H9 (cell line): Measurements from ENCODE around the gene P4HA1. TPM values are rescaled to one million over a fixed set of nuclear protein-coding genes. Genes with fewer than 3 reads are reported as not detected.
A peak's percentile ranks its signal among the peaks of the same experiment; 100 is the strongest.

Experiments used
- DNase-seq: peaks from one replicate; pipeline ENCODE4 v3.0.0-alpha.2; 2017
- H2AFZ ChIP-seq: one replicate; pipeline ENCODE4 v1.6.1; 2013; ENCODE audit warnings: mild to moderate bottlenecking, low read length, control low read depth, moderate library complexity
- H2AK5ac ChIP-seq: 2 replicates; pipeline ENCODE4 v1.6.1; 2013; ENCODE audit warnings: low read length, control low read depth, mixed read lengths; ENCODE audit not compliant: insufficient read length
- H2BK120ac ChIP-seq: one replicate; pipeline ENCODE4 v1.6.1; 2013; ENCODE audit warnings: low read depth, mild to moderate bottlenecking, low read length, control low read depth, inconsistent platforms; ENCODE audit not compliant: poor library complexity, severe bottlenecking
- H2BK12ac ChIP-seq: 2 replicates; pipeline ENCODE4 v1.6.1; 2013; ENCODE audit warnings: low read length, control low read depth, mixed read lengths, low read depth; ENCODE audit not compliant: insufficient read length
- H2BK15ac ChIP-seq: 2 replicates; pipeline ENCODE4 v1.6.1; 2013; ENCODE audit warnings: low read depth, low read length, control low read depth
- H2BK20ac ChIP-seq: one replicate; pipeline ENCODE4 v1.6.1; 2013; ENCODE audit warnings: low read depth, mild to moderate bottlenecking, low read length, control low read depth, inconsistent platforms; ENCODE audit not compliant: poor library complexity, severe bottlenecking
- H2BK5ac ChIP-seq: 2 replicates; pipeline ENCODE4 v1.6.1; 2013; ENCODE audit warnings: low read length, control low read depth, mixed read lengths; ENCODE audit not compliant: insufficient read length
- H3K14ac ChIP-seq: 2 replicates; pipeline ENCODE4 v1.6.1; 2013; ENCODE audit warnings: low read length, control low read depth; ENCODE audit not compliant: insufficient read depth
- H3K18ac ChIP-seq: 2 replicates; pipeline ENCODE4 v1.6.1; 2013; ENCODE audit warnings: low read depth, mild to moderate bottlenecking, mixed read lengths, low read length, control low read depth; ENCODE audit not compliant: insufficient read length
- H3K23ac ChIP-seq: 2 replicates; pipeline ENCODE4 v1.6.1; 2013; ENCODE audit warnings: low read length, control low read depth, mixed read lengths, low read depth; ENCODE audit not compliant: insufficient read length
- H3K23me2 ChIP-seq: 2 replicates; pipeline ENCODE4 v1.6.1; 2013; ENCODE audit warnings: low read depth, mild to moderate bottlenecking, mixed read lengths, low read length, control low read depth; ENCODE audit not compliant: insufficient read length, poor library complexity, severe bottlenecking
- H3K27ac ChIP-seq: 2 replicates; pipeline ENCODE4 v1.5.1; 2013; ENCODE audit warnings: low read length, control low read depth, mixed read lengths, low read depth; ENCODE audit not compliant: insufficient read length
- H3K27me3 ChIP-seq: 2 replicates; pipeline ENCODE4 v1.6.1; 2013; ENCODE audit warnings: low read length, control low read depth, inconsistent platforms; ENCODE audit not compliant: insufficient read depth
- H3K4ac ChIP-seq: 2 replicates; pipeline ENCODE4 v1.6.1; 2013; ENCODE audit warnings: low read depth, mild to moderate bottlenecking, control low read depth, inconsistent platforms, low read length, moderate library complexity
- H3K4me1 ChIP-seq: 2 replicates; pipeline ENCODE4 v1.6.1; 2013; ENCODE audit warnings: low read length, control low read depth, inconsistent platforms; ENCODE audit not compliant: insufficient read depth
- H3K4me2 ChIP-seq: 2 replicates; pipeline ENCODE4 v1.6.1; 2013; ENCODE audit warnings: low read length, control low read depth, mixed read lengths; ENCODE audit not compliant: insufficient read length, insufficient read depth
- H3K56ac ChIP-seq: 2 replicates; pipeline ENCODE4 v1.6.1; 2013; ENCODE audit warnings: low read depth, mild to moderate bottlenecking, mixed read lengths, low read length, control low read depth; ENCODE audit not compliant: insufficient read length
- H3K79me1 ChIP-seq: 2 replicates; pipeline ENCODE4 v1.6.1; 2013; ENCODE audit warnings: low read depth, mild to moderate bottlenecking, moderate library complexity, low read length, control low read depth, inconsistent platforms; ENCODE audit not compliant: insufficient read depth, poor library complexity, severe bottlenecking
- H3K79me2 ChIP-seq: 2 replicates; pipeline ENCODE4 v1.6.1; 2013; ENCODE audit warnings: low read length, control low read depth, inconsistent platforms; ENCODE audit not compliant: insufficient read depth
- H3K9ac ChIP-seq: 2 replicates; pipeline ENCODE4 v1.6.1; 2013; ENCODE audit warnings: low read length, control low read depth, mixed read lengths; ENCODE audit not compliant: insufficient read length; ENCODE audit errors: extremely low read depth
- H3K9me3 ChIP-seq: one replicate; pipeline ENCODE4 v1.6.1; 2013; ENCODE audit warnings: low read depth, low read length, inconsistent platforms; ENCODE audit not compliant: control insufficient read depth
- H3T11ph ChIP-seq: one replicate; pipeline ENCODE4 v1.6.1; 2013; ENCODE audit warnings: mild to moderate bottlenecking, low read length, control low read depth, inconsistent platforms
- H4K20me1 ChIP-seq: one replicate; pipeline ENCODE4 v1.6.1; 2013; ENCODE audit not compliant: control insufficient read depth, insufficient read length, insufficient read depth
- H4K5ac ChIP-seq: 2 replicates; pipeline ENCODE4 v1.6.1; 2013; ENCODE audit warnings: low read depth, mild to moderate bottlenecking, mixed read lengths, low read length, control low read depth; ENCODE audit not compliant: insufficient read length
- H4K8ac ChIP-seq: replicated peaks from 2 replicates; pipeline ENCODE4 v1.6.1; 2013; ENCODE audit warnings: low read length, control low read depth, mixed read lengths, low read depth; ENCODE audit not compliant: insufficient read length
- H4K91ac ChIP-seq: 2 replicates; pipeline ENCODE4 v1.6.1; 2013; ENCODE audit warnings: low read depth, mild to moderate bottlenecking, moderate library complexity, mixed read lengths, low read length, control low read depth; ENCODE audit not compliant: insufficient read length
- H3K27ac Mint-ChIP-seq, 3 experiments: 2 replicates in 2 of 3; 3 replicates in 1 of 3; pipeline ENCODE4 v1.8.0; 2020 to 2021; ENCODE audit warnings: mixed read lengths in 3 of 3, mild to moderate bottlenecking in 1 of 3, moderate library complexity in 1 of 3
- H3K27me3 Mint-ChIP-seq: 2 replicates; pipeline ENCODE4 v1.8.0; 2021; ENCODE audit warnings: low read depth, mild to moderate bottlenecking, moderate library complexity, mixed read lengths
- H3K36me3 Mint-ChIP-seq, 3 experiments: 2 replicates in 2 of 3; 3 replicates in 1 of 3; pipeline ENCODE4 v1.8.0; 2020 to 2021; ENCODE audit warnings: low read depth in 3 of 3, mixed read lengths in 3 of 3; ENCODE audit not compliant: insufficient read depth in 1 of 3
- H3K4me1 Mint-ChIP-seq, 2 experiments: 2 replicates each; pipeline ENCODE4 v1.8.0; 2020; ENCODE audit warnings: mixed read lengths in 2 of 2
- H3K4me3 Mint-ChIP-seq, 2 experiments: 2 replicates in 1 of 2; 3 replicates in 1 of 2; pipeline ENCODE4 v1.8.0; 2020 to 2021; ENCODE audit warnings: mild to moderate bottlenecking in 2 of 2, mixed read lengths in 2 of 2, moderate library complexity in 1 of 2
- H3K9me3 Mint-ChIP-seq, 2 experiments: 2 replicates in 1 of 2; 3 replicates in 1 of 2; pipeline ENCODE4 v1.8.0; 2020; ENCODE audit warnings: mild to moderate bottlenecking in 2 of 2, mixed read lengths in 2 of 2, moderate library complexity in 1 of 2
- whole genome bisulfite sequencing: extraction: QIAGEN DNeasy Blood & Tissue Kit; methylation state at CpG from one replicate; pipeline ENCODE4 v1.1.7; 2013; ENCODE audit warnings: missing lambda C conversion rate, low lambda C conversion rate, mixed read lengths; ENCODE audit not compliant: insufficient read length; ENCODE audit errors: extremely low coverage; 5-methylcytosine and 5-hydroxymethylcytosine counted together
- total RNA-seq: library from RNA; stranded (reverse); gene quantifications from 2 replicates; pipeline ENCODE4 v1.2.1, GENCODE V29; 2021
- TF ChIP-seq, protein P1 (sequence below): fragments of 200-600 bp; sonication (generic); conservative IDR thresholded peaks from 3 replicates; pipeline ENCODE4 v1.8.0; 2021; ENCODE audit warnings: antibody characterized with exemption, mild to moderate bottlenecking

P4HA1 gene
- total RNA-seq, 1 experiment from 2014 or later = 48.6 TPM

- peak overlapping the region; percentile 94 to 95 for H3K4me3 Mint-ChIP-seq
- H3K56ac ChIP-seq = no peak overlapping the region
- H2BK120ac ChIP-seq = no peak overlapping the region
- H3K79me1 ChIP-seq = no peaks in the 10 kb centered on the region
- no peak overlapping the region for H2AK5ac ChIP-seq
- no peak overlapping the region for H3K27ac ChIP-seq
- H3T11ph ChIP-seq = no peak overlapping the region
- H3K4me1 ChIP-seq = no peaks in the 10 kb centered on the region
- no peaks in the 10 kb centered on the region for H4K20me1 ChIP-seq
- H3K23ac ChIP-seq = no peak overlapping the region
- H4K5ac ChIP-seq = no peak overlapping the region
- no peaks in the 10 kb centered on the region for H3K36me3 Mint-ChIP-seq
- no peaks in the 10 kb centered on the region for H3K27me3 ChIP-seq
- no peak overlapping the region for H2BK15ac ChIP-seq
- H2BK5ac ChIP-seq = no peak overlapping the region
- no peak overlapping the region for H2BK20ac ChIP-seq
- no peak overlapping the region for H4K91ac ChIP-seq
- no peaks in the 10 kb centered on the region for H3K27me3 Mint-ChIP-seq
- peaks cover 18 to 21% of the 10 kb centered on the region in 2 experiments for H3K4me1 Mint-ChIP-seq
- H3K14ac ChIP-seq = peak overlapping the region; percentile 84; the same call in 1 of the 2 replicates
- WGBS = no CpG with 5 or more reads among the region's 29 CpGs
- no peak overlapping the region for H2AFZ ChIP-seq
- no peak overlapping the region for H3K4ac ChIP-seq
- H3K9me3 Mint-ChIP-seq = no peaks in the 10 kb centered on the region
- peaks cover 7% of the 10 kb centered on the region for H3K23me2 ChIP-seq
- peak overlapping the region; percentile 78 for H3K4me2 ChIP-seq
- H3K27ac Mint-ChIP-seq = peak overlapping the region; percentile 83 to 98 (median 87); a peak in 6 of 7 replicates
- H3K9me3 ChIP-seq = no peaks in the 10 kb centered on the region
- H3K79me2 ChIP-seq = no peaks in the 10 kb centered on the region
- no peak overlapping the region for H2BK12ac ChIP-seq
- peak overlapping the region; percentile 73 for H3K9ac ChIP-seq
- peak; percentile 71 for DNase-seq
- no peak overlapping the region for H4K8ac ChIP-seq
- TF ChIP-seq, protein P1, sequence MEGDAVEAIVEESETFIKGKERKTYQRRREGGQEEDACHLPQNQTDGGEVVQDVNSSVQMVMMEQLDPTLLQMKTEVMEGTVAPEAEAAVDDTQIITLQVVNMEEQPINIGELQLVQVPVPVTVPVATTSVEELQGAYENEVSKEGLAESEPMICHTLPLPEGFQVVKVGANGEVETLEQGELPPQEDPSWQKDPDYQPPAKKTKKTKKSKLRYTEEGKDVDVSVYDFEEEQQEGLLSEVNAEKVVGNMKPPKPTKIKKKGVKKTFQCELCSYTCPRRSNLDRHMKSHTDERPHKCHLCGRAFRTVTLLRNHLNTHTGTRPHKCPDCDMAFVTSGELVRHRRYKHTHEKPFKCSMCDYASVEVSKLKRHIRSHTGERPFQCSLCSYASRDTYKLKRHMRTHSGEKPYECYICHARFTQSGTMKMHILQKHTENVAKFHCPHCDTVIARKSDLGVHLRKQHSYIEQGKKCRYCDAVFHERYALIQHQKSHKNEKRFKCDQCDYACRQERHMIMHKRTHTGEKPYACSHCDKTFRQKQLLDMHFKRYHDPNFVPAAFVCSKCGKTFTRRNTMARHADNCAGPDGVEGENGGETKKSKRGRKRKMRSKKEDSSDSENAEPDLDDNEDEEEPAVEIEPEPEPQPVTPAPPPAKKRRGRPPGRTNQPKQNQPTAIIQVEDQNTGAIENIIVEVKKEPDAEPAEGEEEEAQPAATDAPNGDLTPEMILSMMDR = no peak
- H3K18ac ChIP-seq = peak overlapping the region; percentile 81
Measured at GRCh38 chr10:73096041-73096448, 621 bp downstream of the P4HA1 start.
